Neural crest cell (in vitro differentiated cells): ENCODE data around the gene APBB2. TPM values are rescaled to one million over a fixed set of nuclear protein-coding genes. Genes with fewer than 3 reads are reported as not detected.

Experiments used
- DNase-seq: peaks from one replicate; pipeline ENCODE4 v3.0.0; 2021; ENCODE audit warnings: low read depth, mixed read lengths, low spot score
- H3K27ac Mint-ChIP-seq: one replicate; pipeline ENCODE4 v1.8.0; 2021; ENCODE audit warnings: mild to moderate bottlenecking, mixed read lengths; ENCODE audit not compliant: unreplicated experiment
- H3K27me3 Mint-ChIP-seq: 2 replicates; pipeline ENCODE4 v1.8.0; 2021; ENCODE audit warnings: low read depth, mild to moderate bottlenecking, mixed read lengths
- H3K36me3 Mint-ChIP-seq: 2 replicates; pipeline ENCODE4 v1.8.0; 2021; ENCODE audit warnings: low read depth, mild to moderate bottlenecking, mixed read lengths
- H3K4me1 Mint-ChIP-seq: 2 replicates; pipeline ENCODE4 v1.8.0; 2021; ENCODE audit warnings: mixed read lengths
- H3K4me3 Mint-ChIP-seq: one replicate; pipeline ENCODE4 v1.8.0; 2021; ENCODE audit warnings: mild to moderate bottlenecking, mixed read lengths
- H3K9me3 Mint-ChIP-seq: 2 replicates; pipeline ENCODE4 v1.8.0; 2021; ENCODE audit warnings: mixed read lengths
- CTCF ChIP-seq: fragments of 200-600 bp; sonication (generic); conservative IDR thresholded peaks from 2 replicates; pipeline ENCODE4 v1.5.0; 2021; ENCODE audit warnings: antibody characterized with exemption, mild to moderate bottlenecking
- total RNA-seq: library from RNA; stranded (reverse); gene quantifications from 2 replicates; pipeline ENCODE4 v1.2.1, GENCODE V29; 2021

APBB2 gene
- total RNA-seq, 1 donor from 2014 or later: 68.5 TPM

- Mint-ChIP-seq H3K4me3 (no peak overlapping the region), H3K36me3 (peaks cover 2% of the 10 kb centered on the region), H3K9me3 (no peaks in the 10 kb centered on the region), H3K4me1 (peaks cover 4% of the 10 kb centered on the region), H3K27me3 (no peaks in the 10 kb centered on the region), H3K27ac (no peak overlapping the region)
- DNase-seq: no peak
- TF ChIP-seq CTCF: no peak
Observed at GRCh38 chr4:41202356-41202755, 12.0 kb downstream of the APBB2 start.

- no peaks in the 10 kb centered on the region for H3K9me3 Mint-ChIP-seq
- peaks cover 4% of the 10 kb centered on the region for H3K4me1 Mint-ChIP-seq
- H3K27ac Mint-ChIP-seq: no peak overlapping the region
- no peaks in the 10 kb centered on the region for H3K27me3 Mint-ChIP-seq
- no peak for DNase-seq
- TF ChIP-seq CTCF: peak; percentile 19
- no peaks in the 10 kb centered on the region for H3K36me3 Mint-ChIP-seq
- no peak overlapping the region for H3K4me3 Mint-ChIP-seq
Observed at GRCh38 chr4:41200486-41201017, 13.8 kb downstream of the APBB2 start.

- Mint-ChIP-seq H3K4me3 (no peak overlapping the region), H3K9me3 (no peaks in the 10 kb centered on the region), H3K4me1 (peaks cover 4% of the 10 kb centered on the region), H3K27me3 (no peaks in the 10 kb centered on the region), H3K36me3 (no peaks in the 10 kb centered on the region), H3K27ac (no peak overlapping the region)
- no peak for TF ChIP-seq CTCF
- DNase-seq: no peak
Observed at GRCh38 chr4:41199788-41200187, 14.6 kb downstream of the APBB2 start.

GRCh38 chr4:41197996-41198395 lies 16.3 kb downstream of the APBB2 start:
- TF ChIP-seq CTCF: no peak
- H3K36me3 Mint-ChIP-seq: no peaks in the 10 kb centered on the region
- H3K27me3 Mint-ChIP-seq: no peaks in the 10 kb centered on the region
- peaks cover 4% of the 10 kb centered on the region for H3K4me1 Mint-ChIP-seq
- H3K4me3 Mint-ChIP-seq: no peak overlapping the region
- DNase-seq: no peak
- no peaks in the 10 kb centered on the region for H3K9me3 Mint-ChIP-seq
- H3K27ac Mint-ChIP-seq: no peak overlapping the region

GRCh38 chr4:41197495-41197894 lies 16.8 kb downstream of the APBB2 start:
- no peak for TF ChIP-seq CTCF
- peaks cover 4% of the 10 kb centered on the region for H3K4me1 Mint-ChIP-seq
- no peak for DNase-seq
- no peaks in the 10 kb centered on the region for H3K9me3 Mint-ChIP-seq
- H3K27ac Mint-ChIP-seq: no peak overlapping the region
- H3K4me3 Mint-ChIP-seq: no peak overlapping the region
- H3K36me3 Mint-ChIP-seq: no peaks in the 10 kb centered on the region
- no peaks in the 10 kb centered on the region for H3K27me3 Mint-ChIP-seq
